Measurements from ENCODE around the gene PTPRQ.

PTPRQ gene

GRCh38 chr12:80576641-80577418, 132.8 kb downstream of the PTPRQ start:
- DNase-seq = no peak

- DNase-seq = no peak
These were observed 136.2 kb downstream of the PTPRQ start for GRCh38 chr12:80580254-80580653.

GRCh38 chr12:80581783-80582182, 137.7 kb downstream of the PTPRQ start:
- no peak for DNase-seq

- DNase-seq = no peak
These were observed 138.4 kb downstream of the PTPRQ start for GRCh38 chr12:80582431-80582830.

DNA sequence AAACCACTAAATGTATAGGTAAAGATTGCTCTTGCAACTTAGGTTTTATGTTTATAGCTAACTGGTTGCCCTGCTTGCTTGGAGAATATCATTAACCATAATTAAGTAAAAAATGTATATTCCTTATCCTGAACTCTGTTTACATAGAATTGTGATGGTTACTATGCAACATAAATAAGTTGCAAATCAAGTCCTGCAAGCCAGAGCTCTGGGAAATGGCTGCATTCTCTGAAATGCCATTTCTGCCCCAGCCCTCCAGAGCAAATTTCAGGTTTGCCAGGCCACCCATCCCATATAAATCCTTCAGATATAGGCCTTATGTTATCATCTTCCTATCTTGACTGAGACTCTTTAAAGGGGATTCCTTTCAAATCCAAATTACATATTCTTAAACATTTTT, 145.0 kb downstream of the PTPRQ start:
- DNase-seq = no peak

GRCh38 chr12:80590085-80590484, 146.1 kb downstream of the PTPRQ start:
- DNase-seq = no peak

DNA sequence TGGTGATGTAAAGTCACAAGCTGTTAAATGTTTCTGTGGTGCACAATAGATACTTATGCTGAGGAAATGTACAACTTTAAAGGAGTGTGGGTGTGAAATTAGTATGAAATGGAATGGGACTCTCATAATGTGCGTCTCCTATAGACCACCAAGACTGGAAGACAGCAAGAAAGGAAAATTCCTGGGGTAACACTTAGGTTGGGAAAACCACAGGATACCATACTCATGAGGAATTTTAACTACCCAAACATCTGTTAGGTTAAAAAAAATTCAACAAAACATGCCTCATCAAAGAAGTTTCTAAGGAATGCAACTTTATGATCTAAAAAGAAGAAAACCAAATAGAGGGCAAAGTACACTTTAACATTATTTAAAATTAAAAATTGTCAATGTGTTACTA, 149.7 kb downstream of the PTPRQ start:
- no peak for DNase-seq

DNA sequence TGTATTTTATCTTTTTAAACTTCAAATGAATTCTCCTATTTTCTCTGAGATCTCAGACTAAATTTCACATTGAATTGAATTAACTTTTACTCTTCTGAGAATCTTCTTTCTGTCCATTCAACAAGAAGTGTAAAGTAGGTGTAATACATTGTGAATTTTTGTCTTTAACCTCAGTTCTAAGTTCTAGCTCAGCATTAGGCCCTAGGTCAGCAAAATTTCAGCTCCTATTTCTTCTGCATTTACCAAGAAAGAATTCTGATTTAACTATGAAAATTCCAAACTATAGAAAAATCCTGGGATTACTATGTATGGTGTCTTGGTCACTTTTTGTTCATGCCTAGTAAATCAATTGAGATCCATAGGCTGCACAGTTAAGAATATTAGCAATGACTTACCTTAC, 152.5 kb downstream of the PTPRQ start:
- DNase-seq = no peak

- DNase-seq = no peak
These were observed 154.1 kb downstream of the PTPRQ start for GRCh38 chr12:80598004-80598606.

- no peak for DNase-seq
These were observed 158.4 kb downstream of the PTPRQ start for GRCh38 chr12:80602455-80602854.

DNA sequence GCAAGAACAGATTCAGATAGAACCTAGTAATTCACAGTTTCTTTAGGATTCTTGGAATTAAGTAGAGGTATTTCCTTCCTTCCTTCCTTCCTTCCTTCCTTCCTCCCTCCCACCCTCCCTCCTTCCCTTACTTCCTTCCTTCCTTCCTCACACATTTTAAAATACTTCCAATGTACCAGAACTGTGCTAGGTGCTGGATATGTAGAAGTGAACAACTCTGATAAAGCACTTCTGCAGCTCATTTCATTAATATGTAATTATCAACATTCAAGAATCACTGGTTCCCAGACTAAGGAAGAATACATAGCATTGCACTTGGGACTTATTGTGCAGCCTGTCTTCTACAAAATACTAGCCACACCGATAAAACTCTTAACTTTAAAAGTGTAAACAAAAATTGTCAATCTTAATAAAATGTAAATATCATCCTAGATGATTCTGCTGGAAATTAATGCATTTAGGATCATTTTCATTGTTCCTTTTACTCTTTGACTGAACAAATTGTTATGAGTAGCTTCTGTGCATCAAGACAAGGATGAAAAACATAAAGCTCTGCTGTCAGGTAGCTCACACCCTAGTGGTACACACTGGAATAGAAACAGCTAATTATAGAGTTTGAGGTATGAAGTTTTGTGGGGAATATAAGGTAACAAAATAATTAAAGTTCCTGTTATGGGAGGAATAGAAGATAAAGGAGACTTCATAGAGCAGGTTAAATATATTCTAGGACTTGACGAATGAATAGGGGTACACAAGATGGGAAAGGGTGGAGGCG, 163.5 kb downstream of the PTPRQ start:
- DNase-seq = no peak

DNA sequence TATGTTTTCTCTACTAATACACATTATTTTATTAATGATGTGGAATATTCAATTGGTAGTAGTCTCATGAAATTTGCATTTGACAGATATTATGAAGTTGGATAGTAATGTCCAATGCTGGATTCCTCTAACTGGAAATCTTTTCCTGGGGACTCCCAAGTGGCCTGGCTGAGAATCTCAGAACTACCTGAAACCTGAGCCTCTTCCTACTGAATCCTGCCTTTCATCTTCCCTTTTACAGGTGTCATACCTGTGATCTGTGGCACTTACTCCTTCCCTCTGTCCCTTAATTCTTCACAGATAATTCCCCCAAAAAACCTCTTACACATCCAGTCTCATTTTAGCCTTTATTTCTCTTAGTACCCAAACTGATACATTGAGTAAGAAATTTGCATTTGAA, 173.7 kb downstream of the PTPRQ start:
- DNase-seq = no peak

GRCh38 chr12:80620281-80620680, 176.2 kb downstream of the PTPRQ start:
- no peak for DNase-seq

GRCh38 chr12:80622271-80622670, 178.2 kb downstream of the PTPRQ start:
- DNase-seq = no peak

DNA sequence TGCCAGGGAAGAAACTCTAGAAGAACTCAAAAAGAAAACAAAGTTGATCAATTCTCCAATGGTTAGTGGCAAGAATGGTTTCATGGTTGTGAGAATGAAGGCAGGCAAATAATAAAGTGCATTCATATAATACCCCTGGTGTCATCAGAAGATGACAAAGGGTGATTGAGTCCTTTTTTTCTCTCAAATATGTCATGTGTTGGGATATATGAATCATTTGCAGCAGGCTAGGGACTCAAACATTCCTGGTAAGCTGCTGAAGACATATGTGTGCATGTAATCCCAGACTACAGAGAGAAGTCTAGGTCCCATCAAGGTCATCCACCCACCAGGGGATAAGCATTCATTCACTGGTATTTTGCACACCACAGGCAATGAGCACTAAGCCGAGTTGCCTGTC, 181.0 kb downstream of the PTPRQ start:
- DNase-seq = no peak

GRCh38 chr12:80625901-80626300, 181.9 kb downstream of the PTPRQ start:
- DNase-seq = no peak

DNA sequence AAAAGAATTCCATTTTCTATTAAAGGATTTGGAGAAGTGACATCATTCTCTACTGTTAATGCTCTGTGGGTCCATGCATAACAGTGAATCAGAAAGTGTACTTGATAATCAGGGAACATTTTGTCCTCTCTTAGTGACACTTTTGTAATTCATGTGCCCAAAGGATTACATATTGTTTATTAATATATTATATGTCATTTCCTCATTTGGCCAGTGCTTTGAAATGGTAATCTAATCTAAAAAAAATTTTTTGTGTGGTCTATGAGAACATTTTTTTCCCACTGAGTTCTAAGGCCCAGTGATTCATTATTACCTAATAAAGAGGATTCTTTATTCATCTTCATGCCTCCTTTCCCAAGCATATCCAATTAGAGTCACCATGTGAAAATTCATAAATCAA, 183.7 kb downstream of the PTPRQ start:
- no peak for DNase-seq

DNA sequence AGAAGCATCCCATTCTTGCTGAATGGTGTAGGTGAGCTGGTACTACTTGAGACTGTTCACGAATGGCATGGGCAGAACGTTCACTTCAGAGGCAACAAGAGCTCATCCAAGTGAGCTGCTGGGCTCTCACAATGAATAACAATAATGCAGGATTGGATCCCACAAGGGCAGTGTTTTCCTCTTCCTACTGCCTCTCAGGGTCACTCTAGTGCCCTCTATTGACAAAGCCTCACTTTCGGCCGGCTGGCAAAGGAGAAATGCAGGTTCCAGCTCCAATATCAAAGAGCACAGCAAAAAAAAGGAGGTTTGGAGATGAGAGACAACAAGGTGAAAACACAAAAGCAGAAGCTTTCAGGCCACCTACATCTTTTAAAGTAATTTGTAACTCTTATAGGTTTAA, 188.8 kb downstream of the PTPRQ start:
- DNase-seq = no peak

DNA sequence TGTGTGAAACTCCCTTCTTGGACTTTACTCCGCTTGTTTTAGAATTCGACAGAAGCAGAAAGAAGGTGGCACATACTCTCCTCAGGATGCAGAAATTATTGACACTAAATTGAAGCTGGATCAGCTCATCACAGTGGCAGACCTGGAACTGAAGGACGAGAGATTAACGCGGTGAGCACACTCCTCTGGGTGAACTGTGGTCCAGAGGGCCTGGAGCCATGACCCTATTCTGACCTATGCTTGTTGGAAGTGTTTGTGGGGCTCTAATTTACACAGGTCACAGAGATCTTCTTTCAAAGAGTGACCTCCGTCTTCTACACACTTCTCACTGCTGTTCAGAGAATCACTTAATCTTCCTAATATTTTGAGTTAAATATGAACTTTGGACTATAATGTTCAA, 190.9 kb downstream of the PTPRQ start:
- DNase-seq = no peak

DNA sequence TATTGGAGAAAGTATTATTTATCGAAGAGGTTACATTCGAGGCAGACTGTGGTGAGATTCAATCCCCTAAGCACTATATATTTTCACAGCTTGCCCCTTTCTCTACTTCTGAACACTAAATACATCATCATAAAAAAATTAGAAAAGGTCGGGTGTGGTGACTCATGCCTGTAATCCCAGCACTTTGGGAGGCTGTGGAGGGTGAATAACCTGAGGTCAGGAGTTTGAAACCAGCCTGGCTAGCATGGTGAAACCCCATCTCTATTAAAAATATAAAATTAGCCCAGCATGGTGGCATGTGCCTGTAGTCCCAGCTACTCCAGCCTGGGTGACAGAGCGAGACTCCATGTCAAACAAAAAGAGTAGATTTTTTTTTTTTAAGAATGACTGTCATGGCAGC, 192.8 kb downstream of the PTPRQ start:
- no peak for DNase-seq

GRCh38 chr12:80641936-80642335, 197.9 kb downstream of the PTPRQ start:
- DNase-seq = no peak

GRCh38 chr12:80643961-80644360, 199.9 kb downstream of the PTPRQ start:
- DNase-seq = no peak

GRCh38 chr12:80648881-80649280, 204.8 kb downstream of the PTPRQ start:
- DNase-seq = no peak

DNA sequence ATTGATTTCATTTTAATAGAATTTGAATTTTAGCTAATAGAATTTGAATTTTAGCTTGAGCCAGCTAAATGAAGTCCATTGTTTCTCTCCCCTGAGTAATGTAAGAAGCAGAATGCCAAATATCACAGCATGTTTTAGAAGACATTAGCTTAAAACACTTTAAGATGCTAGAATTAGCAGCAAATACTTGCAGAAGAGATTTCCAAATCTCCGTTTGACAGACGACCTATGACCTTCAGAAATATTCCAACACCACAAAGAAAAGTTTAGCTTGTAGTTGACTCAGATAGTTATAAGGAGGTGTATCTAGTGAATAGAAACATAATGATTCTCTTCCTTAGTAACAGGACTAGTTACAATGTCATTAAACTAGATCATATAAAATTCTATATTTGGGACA, 211.7 kb downstream of the PTPRQ start:
- no peak for DNase-seq

Data from activated CD4-positive, alpha-beta T cell treated with anti-CD3 and anti-CD28 coated beads, Interleukin-2, amount 50 U/mL, for 4 hours (primary cell).